GM12891 (cell line): ENCODE measurements around the gene EIF4B.

Source experiments
- DNase-seq: peaks from one replicate; pipeline ENCODE4 v3.0.0; 2011; ENCODE audit warnings: low spot score; ENCODE audit not compliant: insufficient read length
- FAIRE-seq: peaks from 2 replicates; lab custom pipeline; 2011; peaks lifted over from hg19 to GRCh38; lab: Jason Lieb, UNC
- PAX5 ChIP-seq: IDR thresholded peaks from 2 replicates; pipeline ENCODE4 v1.6.1; 2011; ENCODE audit warnings: low read length, moderate library complexity, mild to moderate bottlenecking; ENCODE audit not compliant: insufficient read depth, severe bottlenecking
- POLR2A ChIP-seq: IDR thresholded peaks from 2 replicates; pipeline ENCODE4 v1.6.1; 2011; ENCODE audit warnings: low read depth, low read length, control low read depth
- POLR2AphosphoS5 ChIP-seq: IDR thresholded peaks from 2 replicates; pipeline ENCODE4 v1.6.1; 2011; ENCODE audit warnings: low read depth, low read length, control low read depth
- POU2F2 ChIP-seq: IDR thresholded peaks from 2 replicates; pipeline ENCODE4 v1.6.1; 2011; ENCODE audit warnings: low read depth, mild to moderate bottlenecking, control low read depth, low read length, moderate library complexity
- SPI1 ChIP-seq: IDR thresholded peaks from 2 replicates; pipeline ENCODE4 v1.6.1; 2011; ENCODE audit warnings: low read depth, low read length, control low read depth
- TAF1 ChIP-seq: IDR thresholded peaks from 2 replicates; pipeline ENCODE4 v1.6.1; 2011; ENCODE audit warnings: low read depth, low read length, control low read depth

The EIF4B gene

DNA sequence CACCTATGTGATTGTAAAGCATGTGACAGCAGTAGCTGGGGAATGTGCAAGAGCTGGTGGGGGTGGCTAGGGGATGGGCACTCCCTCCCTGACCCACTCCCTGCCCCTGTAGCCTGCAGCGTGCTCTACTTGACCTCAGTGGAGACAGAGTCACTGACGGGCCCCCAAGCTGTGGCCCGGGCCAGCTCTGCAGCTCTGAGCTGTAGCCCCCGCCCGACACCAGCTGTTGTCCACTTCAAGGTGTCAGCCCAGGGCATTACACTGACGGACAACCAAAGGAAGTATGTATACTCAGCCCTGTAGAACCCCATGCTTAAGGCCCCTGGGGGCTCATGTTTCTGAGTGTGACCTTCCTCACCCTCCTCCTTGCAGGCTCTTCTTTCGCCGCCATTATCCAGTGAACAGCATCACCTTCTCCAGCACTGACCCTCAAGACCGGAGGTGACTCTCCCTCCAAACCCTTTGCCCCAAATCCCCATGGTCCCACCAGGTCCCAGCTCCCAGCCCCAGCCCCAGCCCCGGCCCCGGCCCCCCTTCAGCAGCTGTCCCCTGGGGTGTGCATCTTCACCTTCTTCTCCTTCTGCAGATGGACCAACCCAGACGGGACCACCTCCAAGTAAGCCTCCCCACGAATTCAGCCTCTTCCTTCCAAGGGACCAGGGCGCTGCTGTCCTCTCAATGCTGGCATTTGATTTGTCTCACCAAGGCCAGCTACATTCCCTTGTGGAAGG, 56.9 kb downstream of the EIF4B start:
- TF ChIP-seq POU2F2 = no peak
- no peak for TF ChIP-seq POLR2A
- TF ChIP-seq SPI1 = no peak
- TF ChIP-seq POLR2AphosphoS5 = no peak
- no peak for TF ChIP-seq TAF1
- TF ChIP-seq PAX5 = no peak
- no peak for DNase-seq
- no peak for FAIRE-seq

DNA sequence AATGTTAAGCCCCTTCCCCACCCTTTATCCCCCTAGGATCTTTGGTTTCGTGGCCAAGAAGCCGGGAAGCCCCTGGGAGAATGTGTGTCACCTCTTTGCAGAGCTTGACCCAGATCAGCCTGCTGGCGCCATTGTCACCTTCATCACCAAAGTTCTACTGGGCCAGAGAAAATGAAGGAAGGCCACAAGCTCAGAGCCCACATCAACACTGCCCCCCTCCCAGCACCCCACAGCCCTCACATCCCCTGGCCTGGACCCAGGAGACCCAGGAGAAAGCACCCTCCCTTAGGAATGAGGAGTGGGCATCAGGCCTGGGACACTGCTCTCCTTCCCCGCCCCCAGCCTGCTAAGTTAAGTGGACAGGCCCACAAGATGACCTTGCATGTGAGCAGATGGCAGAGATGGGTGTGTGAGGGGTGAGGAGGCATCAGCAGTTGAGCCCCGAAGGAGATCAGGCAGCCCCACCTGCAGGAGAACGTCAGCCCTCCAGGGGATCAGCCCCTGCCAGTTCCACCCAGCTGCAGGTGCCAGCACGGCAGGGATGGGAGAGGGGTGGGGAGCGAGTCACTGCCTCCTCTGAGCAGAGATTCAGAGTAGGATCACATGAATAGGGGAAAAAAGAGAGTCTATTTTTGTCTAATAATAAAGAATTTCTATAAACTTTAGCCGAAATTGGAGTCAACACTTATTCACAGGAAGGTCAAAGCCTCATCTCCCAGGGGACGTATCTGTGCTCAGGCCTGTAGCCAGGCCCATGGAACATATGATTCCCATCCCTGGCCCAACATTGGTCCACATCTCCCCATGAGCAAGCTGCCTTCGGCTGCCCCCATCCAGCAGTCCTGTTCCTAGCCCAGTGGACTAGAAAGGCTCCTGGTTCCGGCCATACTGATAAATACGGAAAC, 57.7 kb downstream of the EIF4B start:
- no peak for TF ChIP-seq POU2F2
- no peak for TF ChIP-seq TAF1
- TF ChIP-seq SPI1 = no peak
- TF ChIP-seq POLR2AphosphoS5 = no peak
- TF ChIP-seq PAX5 = no peak
- DNase-seq = no peak
- no peak for FAIRE-seq

DNA sequence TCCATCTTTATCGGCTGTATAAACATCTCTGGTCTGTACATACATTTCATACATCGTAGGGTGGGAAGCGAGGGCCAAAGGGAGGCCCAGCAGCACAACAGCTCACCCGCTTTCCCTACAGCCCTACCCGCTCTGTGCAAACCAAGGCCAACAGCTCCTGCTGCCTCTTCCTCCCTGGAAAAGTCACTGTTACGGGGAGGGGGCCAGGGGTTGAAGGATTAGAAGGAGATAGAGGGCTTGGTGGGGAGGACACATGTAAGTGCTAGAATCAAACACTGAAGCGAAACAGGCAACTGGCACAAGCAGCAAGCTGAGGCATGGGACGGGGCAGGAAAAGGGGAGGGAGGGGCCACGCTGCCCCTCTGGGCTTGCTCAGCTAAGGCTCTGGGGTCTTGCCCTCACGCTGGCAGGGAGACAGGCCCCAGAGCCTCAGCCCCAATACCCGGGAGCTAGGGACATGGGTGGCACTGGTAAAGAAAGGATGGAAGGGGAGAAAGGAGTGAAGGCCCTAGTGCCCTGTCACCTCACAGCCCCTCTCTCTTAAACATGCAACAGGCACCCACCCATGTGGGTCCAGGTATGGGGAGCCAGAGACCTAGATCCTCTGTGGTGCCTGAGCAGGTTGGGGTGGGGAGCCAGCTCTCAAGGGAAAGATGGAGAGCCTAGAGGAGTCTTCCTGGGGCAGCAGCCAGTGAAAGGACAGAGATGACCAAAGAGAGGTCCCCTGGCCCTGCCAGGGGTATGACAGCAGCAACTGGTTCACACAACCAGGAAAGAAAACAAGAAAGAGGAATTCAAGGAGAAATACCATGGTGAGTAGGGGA, 58.6 kb downstream of the EIF4B start:
- DNase-seq = no peak
- no peak for FAIRE-seq
- no peak for TF ChIP-seq POLR2A
- no peak for TF ChIP-seq POLR2AphosphoS5
- no peak for TF ChIP-seq PAX5
- TF ChIP-seq POU2F2 = no peak

DNA sequence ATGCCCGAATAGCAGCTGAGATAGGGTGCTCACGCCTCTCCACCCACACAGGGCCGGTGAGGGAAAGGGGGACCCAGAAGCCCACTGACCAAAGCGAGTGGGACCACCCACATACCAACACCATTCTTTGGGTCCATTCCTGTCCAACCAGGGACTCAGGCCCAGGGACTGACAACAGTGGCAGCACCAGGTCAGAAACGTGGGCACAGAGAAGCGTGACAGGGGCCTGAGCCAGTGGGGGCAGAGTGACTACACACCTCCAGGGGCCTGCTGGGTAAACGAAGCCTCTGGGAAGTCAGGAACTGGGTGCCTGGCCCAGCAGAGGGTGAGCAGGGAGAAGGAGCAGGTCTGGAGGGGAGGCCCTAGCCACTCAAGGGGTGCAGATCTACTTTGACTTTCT, 59.2 kb downstream of the EIF4B start:
- no peak for FAIRE-seq
- no peak for TF ChIP-seq POLR2A
- no peak for TF ChIP-seq PAX5
- no peak for TF ChIP-seq TAF1

DNA sequence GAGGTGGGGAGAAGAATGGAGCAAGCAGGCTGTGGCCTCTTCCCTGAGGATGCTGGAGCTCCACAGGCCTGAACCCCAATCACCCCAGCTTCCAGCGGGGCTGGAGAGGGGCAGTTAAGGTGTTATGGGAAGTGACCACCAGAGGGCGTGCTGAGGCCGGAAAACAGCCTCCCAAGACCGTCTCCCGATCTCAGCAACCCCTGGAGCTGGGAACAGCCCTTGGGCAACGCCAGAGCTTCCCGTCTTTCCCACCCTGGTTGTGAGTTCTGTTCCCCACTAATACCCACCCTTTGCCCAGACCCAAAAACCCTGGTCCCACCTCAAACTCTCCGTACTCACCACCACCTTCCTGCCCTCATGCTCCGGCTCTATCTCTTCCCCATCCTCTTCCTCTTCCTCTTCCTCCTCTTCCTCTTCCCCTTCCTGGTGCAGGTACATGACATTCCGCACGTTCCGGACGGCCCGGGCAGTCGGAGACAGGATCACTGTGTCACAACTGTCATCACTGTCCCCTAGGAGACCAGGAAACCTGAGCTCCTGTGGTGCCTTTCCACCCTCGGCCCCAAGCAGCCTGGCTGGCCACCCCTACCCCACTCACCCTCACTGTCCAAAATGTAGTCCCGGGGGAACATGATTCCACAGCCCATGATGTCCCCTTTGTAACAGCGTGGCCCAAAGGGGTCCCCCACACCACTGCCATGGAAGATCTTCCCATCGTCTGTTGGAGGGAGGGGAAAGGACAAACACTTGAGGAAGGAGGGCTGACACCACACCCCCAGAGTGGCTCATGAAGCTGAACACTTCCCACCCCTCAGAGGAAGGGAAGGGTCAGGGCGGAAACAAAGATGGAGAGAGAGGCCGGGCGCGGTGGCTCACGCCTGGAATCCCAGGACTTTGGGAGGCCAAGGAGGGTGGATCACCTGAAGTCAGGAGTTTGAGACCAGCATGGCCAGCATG, 60.0 kb downstream of the EIF4B start:
- TF ChIP-seq TAF1 = no peak
- TF ChIP-seq POLR2A = no peak
- TF ChIP-seq PAX5 = no peak
- no peak for TF ChIP-seq POU2F2
- DNase-seq = peak; percentile 86
- FAIRE-seq = peak; percentile 92

More for the DNA sequence above, 59.2 kb downstream of the EIF4B start:
- no peak for DNase-seq

DNA sequence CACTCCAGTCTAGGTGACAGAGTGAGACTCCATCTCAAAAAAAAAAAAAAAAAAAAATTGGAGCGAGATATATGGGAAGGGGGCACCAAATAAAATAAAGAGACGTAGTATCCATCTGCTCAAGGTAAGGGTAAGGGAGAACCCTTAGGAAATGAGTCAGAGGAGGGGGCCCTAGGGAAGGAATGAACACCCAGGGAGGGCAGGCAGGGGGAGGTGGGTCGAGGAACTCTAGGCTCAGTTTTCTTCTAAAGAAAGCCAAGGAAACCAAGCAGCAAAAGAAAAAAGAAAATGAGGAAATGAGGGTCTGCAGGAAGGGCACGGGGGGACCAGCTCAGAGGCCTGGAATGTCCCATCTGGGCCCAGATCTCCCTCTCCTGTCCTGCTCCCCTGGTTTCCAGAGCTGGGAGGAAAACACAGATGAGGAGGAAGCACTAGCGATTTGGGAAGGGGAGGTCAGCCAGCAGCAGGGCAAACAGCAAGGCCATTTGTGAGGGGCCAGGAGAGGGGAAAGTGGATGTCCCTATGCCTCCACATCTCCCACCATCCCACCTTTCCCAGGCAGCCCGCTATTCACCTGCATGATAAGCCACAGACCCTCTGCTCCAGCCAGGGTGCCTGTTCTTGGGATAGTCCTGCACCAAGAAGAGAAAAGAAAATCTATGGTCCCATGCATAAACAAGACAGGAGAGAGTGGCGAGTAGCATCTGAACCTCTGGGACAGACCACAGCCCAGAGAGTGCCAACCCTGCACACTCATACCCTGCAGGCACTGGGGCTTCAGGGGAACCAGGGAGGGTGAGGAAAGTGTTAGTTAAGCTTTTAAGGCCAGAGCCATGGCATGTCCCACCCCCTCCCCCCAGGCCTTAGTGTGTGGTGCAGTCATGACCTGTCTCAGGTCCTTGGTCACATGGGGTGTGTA, 61.1 kb downstream of the EIF4B start:
- DNase-seq (no peak), FAIRE-seq (no peak)
- no peak for TF ChIP-seq PAX5
- TF ChIP-seq TAF1 = no peak
- no peak for TF ChIP-seq POLR2A
- TF ChIP-seq SPI1 = no peak

DNA sequence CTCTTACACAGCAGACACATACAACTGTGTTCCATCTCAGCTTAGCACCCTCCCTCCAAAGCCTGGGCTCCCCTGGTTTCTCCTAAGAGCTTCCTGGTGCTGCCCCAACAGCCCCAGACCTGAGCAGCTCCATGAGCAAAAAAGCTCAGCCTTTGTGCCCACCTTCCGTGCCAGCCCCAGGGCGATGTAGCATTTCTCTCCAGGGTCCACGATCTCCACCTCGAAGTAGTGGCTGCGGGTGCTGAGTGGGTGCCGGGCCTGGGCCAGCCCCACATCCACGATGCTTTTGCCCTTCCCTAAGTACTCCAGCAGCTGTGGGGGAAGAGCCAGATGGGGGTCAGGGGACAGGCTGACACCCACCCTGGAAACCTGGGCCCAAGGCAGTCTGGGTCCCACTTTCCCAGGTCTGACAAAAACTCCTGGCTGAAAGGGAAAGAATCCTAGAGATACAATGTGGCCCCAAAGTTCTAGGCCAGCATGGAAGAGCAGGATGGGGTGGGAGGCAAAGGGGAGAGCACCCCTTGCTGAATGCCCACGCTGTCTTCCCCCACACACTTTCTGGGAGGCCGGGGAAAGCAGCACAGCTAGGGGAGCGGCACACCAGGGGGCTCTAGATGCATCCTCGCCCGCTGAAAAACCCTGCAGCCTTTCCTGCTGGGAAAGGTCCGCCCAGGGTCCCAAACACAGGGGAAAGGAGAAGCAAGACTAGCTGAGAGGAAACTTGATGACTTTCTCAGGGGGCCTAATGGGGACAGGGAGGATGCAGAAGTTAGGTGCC, 61.9 kb downstream of the EIF4B start:
- DNase-seq (no peak), FAIRE-seq (no peak)
- TF ChIP-seq SPI1 = no peak
- TF ChIP-seq POU2F2 = no peak
- no peak for TF ChIP-seq TAF1
- no peak for TF ChIP-seq POLR2A
- TF ChIP-seq PAX5 = no peak
- no peak for TF ChIP-seq POLR2AphosphoS5
